GM19099 (cell line): ENCODE data around the gene SCEL.

Experiments
- POLR2A ChIP-seq: IDR thresholded peaks from 3 replicates; pipeline ENCODE4 v1.6.1; 2011; ENCODE audit warnings: low read depth; ENCODE audit not compliant: insufficient read length; ENCODE audit errors: extremely low read depth

The SCEL gene

DNA sequence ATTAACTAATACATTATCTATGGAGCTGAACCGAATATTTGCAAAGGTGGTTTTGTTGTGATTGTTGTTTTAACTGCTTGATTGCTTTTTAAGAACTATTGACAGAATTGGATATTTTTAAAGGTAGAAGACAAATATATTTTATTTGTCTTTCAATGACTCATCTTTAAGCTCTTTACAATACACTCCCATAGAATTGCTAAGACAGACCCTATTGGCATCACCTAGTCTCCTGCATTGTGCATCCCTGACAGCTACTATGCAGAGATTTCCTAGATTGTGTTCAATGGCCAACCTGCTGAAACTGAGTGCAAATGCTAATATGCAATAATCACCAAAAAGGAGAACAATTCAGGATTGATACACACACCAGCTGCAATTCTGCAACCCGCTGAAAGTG, 19.7 kb upstream of the SCEL start:
- TF ChIP-seq POLR2A, result no peak

- TF ChIP-seq POLR2A, result no peak
Observed at GRCh38 chr13:77516342-77516789, 19.1 kb upstream of the SCEL start.

GRCh38 chr13:77518266-77518665, 17.2 kb upstream of the SCEL start:
- TF ChIP-seq POLR2A, result no peak

DNA sequence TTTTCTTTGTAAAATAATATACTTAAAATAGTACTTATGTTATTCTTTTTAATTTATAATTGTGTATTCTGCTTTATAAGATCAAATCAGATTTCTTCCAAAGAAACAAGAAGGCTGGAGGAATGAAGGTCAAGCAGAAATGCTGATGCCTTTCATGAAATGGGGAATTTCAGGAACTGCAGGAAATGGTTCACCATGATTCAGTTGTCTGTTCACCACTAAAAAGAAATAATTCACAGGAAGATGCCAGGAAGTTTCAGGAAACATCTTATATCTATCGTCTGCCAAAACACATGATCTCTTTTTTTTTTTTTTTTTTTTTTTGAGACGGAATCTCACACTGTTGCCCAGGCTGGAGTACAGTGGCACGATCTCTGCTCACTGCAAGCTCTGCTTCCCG, 15.7 kb upstream of the SCEL start:
- TF ChIP-seq POLR2A, result no peak

DNA sequence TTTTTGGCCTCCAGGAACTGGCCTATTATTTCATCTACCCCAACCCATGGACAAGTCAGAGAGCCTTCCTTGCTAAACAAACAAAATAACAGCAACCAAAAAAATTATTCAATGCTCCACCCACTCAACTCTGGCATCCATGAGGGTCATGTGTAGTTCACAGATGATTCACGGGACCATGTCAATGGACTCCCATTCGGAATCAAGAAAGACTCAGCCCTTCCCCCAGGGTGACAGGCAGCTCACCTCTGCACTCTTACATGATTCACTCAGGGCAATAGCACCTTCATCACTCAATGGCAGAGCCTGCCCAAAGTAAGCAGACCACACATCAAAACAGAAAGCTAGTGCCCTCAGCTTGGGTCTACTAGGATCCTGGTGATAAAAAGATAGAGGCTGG, 14.3 kb upstream of the SCEL start:
- TF ChIP-seq POLR2A, result no peak

- no peak for TF ChIP-seq POLR2A
Observed at GRCh38 chr13:77521595-77522367, 13.7 kb upstream of the SCEL start.

DNA sequence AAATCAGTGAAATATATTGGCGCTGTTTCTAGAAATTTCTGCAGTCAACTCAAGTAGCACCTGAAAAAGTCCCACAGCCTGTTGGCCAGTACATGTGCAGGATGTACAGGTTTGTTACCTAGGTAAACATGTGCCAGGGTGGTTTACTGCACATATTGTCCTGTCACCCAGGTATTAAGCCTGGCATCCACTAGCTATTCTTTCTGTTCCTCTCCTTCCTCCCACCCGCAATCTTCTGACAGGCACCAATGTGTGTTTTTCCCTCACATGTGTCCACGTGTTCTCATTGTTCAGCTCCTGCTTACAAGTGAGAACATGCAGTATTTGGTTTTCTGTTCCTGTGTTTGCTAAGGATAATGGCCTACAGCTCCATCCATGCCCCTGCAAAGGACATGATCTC, 13.1 kb upstream of the SCEL start:
- no peak for TF ChIP-seq POLR2A

- TF ChIP-seq POLR2A, result no peak
Observed at GRCh38 chr13:77523386-77523785, 12.1 kb upstream of the SCEL start.

GRCh38 chr13:77523834-77524728, 11.4 kb upstream of the SCEL start:
- TF ChIP-seq POLR2A, result no peak

DNA sequence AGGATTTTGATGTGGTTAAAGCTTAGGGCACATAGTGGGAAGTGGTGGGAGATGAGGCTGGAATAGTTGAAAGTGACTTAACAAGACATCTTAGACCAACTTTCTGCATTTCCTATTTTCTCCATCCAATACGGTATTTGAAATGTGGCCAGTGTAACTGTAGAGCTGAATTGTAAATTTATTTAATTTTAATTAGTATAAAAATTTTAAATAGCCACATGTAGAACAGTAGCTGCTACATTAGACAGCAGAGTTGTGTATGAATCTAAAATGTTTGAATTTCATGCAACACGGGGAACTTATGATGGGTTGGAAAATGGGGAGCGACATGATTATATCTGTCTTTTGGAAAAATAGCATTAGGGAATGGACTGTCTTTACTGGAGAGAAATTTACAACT, 7.1 kb upstream of the SCEL start:
- no peak for TF ChIP-seq POLR2A

DNA sequence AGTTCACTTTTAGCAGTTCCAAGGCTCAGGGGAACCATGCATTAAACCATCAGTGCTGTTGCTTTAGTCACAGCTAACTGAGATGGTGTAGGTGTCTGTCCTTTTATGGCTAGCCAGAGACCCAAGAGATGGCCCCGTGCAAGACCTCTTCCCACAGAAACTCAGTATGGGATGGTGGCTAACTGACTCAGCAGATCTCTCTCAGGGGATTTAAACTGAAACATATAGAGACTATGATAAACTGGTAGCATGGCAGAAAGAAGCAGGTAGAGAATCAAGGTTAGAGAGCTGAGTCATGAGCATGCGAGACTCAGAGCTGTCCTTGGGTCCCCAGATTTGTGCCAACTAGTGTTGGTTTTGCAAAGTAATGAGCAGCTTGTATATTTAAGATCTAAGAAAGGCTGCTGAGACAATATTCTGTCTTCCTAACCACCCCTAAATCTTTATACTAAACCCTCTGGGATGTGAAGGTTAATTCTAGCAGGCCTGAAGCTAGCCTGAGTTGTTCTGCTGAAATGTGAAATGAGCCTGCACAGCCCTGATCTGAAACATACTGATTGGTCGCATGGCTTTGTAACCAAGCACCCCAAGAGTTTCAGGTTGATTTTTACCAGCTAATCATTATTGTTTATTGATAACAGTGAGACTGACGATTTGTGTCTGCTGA, 6.5 kb upstream of the SCEL start:
- TF ChIP-seq POLR2A, result no peak

DNA sequence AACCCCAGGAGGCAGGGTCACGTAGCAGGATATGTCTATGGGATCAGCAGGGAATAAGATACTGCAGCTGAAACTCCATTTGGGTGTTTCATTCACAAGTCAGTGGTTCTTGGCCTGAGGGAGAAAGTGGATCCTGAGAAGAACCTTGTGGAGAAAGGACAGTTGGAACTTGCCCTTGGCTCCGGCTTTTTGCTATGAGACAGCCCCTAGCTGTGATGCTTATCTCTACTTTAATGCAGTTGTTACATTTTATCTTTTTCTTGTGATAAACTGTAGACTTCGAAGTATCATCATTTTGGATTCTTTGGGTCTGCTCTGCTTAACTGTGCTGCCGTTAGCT, 6.0 kb upstream of the SCEL start:
- TF ChIP-seq POLR2A, result no peak

- no peak for TF ChIP-seq POLR2A
Observed at GRCh38 chr13:77530875-77531274, 4.6 kb upstream of the SCEL start.

DNA sequence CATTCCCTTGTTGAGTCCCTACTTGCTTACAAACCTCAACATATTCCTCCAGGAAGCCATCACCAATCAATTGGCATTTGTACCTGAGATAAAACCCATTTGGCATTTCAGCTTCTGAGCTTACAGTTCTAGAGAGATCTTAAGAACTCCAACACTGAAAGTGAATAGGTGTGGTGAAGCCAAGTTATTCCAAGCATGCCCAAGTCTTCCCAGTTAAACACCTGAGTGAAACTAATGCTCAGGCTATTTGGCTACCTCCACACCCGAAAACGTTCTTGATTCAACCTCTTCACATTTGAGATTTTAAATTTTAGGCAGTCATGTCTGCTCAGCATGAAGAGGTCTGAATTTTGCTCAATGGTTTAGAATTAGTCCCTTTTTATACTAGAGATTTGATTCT, 2.5 kb upstream of the SCEL start:
- TF ChIP-seq POLR2A, result no peak
